ENCODE measurements around the gene PIK3R5. TPM values are rescaled to one million over a fixed set of nuclear protein-coding genes. Genes with fewer than 3 reads are reported as not detected.

The PIK3R5 gene
- total RNA-seq, 2 donors from 2014 or later = 3.2 to 10.4 TPM

- no peak overlapping the region for H3K4me3 ChIP-seq
- no peak overlapping the region for H3K27ac ChIP-seq
- no peaks in the 10 kb centered on the region for H3K27me3 ChIP-seq (replicated peaks; ENCODE audit: insufficient read depth)
- no peaks in the 10 kb centered on the region for H3K9me3 ChIP-seq
- 82% methylated on average over 12 of the region's 12 CpGs for WGBS
- DNase-seq (ENCODE audit: low spot score) = no peak
- TF ChIP-seq POLR2AphosphoS5 (IDR thresholded peaks at IDR 0.05) = no peak
- no peak for TF ChIP-seq POLR2A (IDR thresholded peaks at IDR 0.05)
- TF ChIP-seq CTCF (IDR thresholded peaks at IDR 0.05) = no peak
- no peaks in the 10 kb centered on the region for H3K4me1 ChIP-seq (replicated peaks)
- intact Hi-C loops (cut with DNase I) = no loop called here
- H3K36me3 ChIP-seq = no peaks in the 10 kb centered on the region
Observed at GRCh38 chr17:8896641-8897635, 68.6 kb downstream of the PIK3R5 start.

- Histone ChIP-seq H3K4me3 (no peak overlapping the region), H3K27me3 (replicated peaks; ENCODE audit: insufficient read depth) (no peaks in the 10 kb centered on the region), H3K36me3 (no peaks in the 10 kb centered on the region), H3K4me1 (replicated peaks) (no peaks in the 10 kb centered on the region), H3K9me3 (no peaks in the 10 kb centered on the region), H3K27ac (no peak overlapping the region)
- no peak for TF ChIP-seq POLR2AphosphoS5 (IDR thresholded peaks at IDR 0.05)
- no peak for TF ChIP-seq CTCF (IDR thresholded peaks at IDR 0.05)
- TF ChIP-seq POLR2A (IDR thresholded peaks at IDR 0.05) = no peak
- intact Hi-C loops (cut with DNase I) = no loop called here
- 77% methylated on average over 3 of the region's 3 CpGs for WGBS
- DNase-seq (ENCODE audit: low spot score) = no peak
Observed at GRCh38 chr17:8896087-8896486, 69.4 kb downstream of the PIK3R5 start.

- intact Hi-C loops (cut with DNase I) = no loop called here
- Histone ChIP-seq H3K27ac (no peak overlapping the region), H3K4me1 (replicated peaks) (no peaks in the 10 kb centered on the region), H3K27me3 (replicated peaks; ENCODE audit: insufficient read depth) (no peaks in the 10 kb centered on the region), H3K4me3 (no peak overlapping the region), H3K9me3 (no peaks in the 10 kb centered on the region), H3K36me3 (no peaks in the 10 kb centered on the region)
- no peak for TF ChIP-seq POLR2A (IDR thresholded peaks at IDR 0.05)
- peak in 3 of 4 experiments; percentile 49 to 76 (median 69) for TF ChIP-seq CTCF (IDR thresholded peaks at IDR 0.05)
- DNase-seq (ENCODE audit: low spot score) = peak; percentile 46
- WGBS = 43% methylated on average over 24 of the region's 24 CpGs
Observed at GRCh38 chr17:8894673-8895578, 70.6 kb downstream of the PIK3R5 start.

- Histone ChIP-seq H3K4me3 (no peak overlapping the region), H3K4me1 (replicated peaks) (no peaks in the 10 kb centered on the region), H3K36me3 (no peaks in the 10 kb centered on the region), H3K27ac (no peak overlapping the region), H3K27me3 (replicated peaks; ENCODE audit: insufficient read depth) (no peaks in the 10 kb centered on the region), H3K9me3 (no peaks in the 10 kb centered on the region)
- DNase-seq (ENCODE audit: low spot score) = no peak
- intact Hi-C loops (cut with DNase I) = no loop called here
- WGBS = 64% methylated on average over 17 of the region's 17 CpGs
- TF ChIP-seq POLR2AphosphoS5 (IDR thresholded peaks at IDR 0.05) (no peak), POLR2A (IDR thresholded peaks at IDR 0.05) (no peak), CTCF (IDR thresholded peaks at IDR 0.05) (no peak)
Observed at GRCh38 chr17:8894202-8894671, 71.3 kb downstream of the PIK3R5 start.

All from prostate gland (tissue), 2 donors.